Nucleus accumbens (tissue), 56 donors: ENCODE measurements around the gene SLC30A10.
"Not testable (repeated sequence)": the region's sequence is repeated elsewhere in the genome, so short reads cannot be mapped to it uniquely, and the experiment has no call there.

Source experiments
- DNase-seq, 56 donors: peaks; one replicate each; lab custom pipeline; 2025; lab: John Stamatoyannopoulos, UW

SLC30A10 gene

GRCh38 chr1:219931033-219931432 lies 2.7 kb upstream of the SLC30A10 start:
- no peak for DNase-seq

DNA sequence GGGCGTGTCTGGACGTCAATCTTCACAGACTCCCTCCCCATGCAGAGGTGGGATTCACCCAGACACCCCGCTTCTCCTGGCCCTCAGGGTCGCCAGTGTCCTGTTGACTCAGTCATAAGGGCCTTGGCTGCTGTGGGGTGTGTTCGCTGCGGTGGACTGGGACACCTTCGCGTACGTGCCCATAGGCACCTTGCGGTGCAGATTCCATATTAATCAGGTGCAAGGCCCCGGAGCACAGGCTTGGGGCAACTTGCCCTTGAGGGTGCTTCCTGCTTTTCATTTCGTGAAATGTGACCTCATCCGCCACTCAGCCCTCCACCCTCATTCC lies 398 bp upstream of the SLC30A10 start:
- peak in 4 of 56 donors; percentile 5 to 47 (median 11) for DNase-seq

GRCh38 chr1:219927298-219927955 lies 930 bp downstream of the SLC30A10 start:
- peak in 1 of 56 donors; percentile 48 for DNase-seq

GRCh38 chr1:219926363-219926998 lies 1.9 kb downstream of the SLC30A10 start:
- DNase-seq = no peak

DNA sequence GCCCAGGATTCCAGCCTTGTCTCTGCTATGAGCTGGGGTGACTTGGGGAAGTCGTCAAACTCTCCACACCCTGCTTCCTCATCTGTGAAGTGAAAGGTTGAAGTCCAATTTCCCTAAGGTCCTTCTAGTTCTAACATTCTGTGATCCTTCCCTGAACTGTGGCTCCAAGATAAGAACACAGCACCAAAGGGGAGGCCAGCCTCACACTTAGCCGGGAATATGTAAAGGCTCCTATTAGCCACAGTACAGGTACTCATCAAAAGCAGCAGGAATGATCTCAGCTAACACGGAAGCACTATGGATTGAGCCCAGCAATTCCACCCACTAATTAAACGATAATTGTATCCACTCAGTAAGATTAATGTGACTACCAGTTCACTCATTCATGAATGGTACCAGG lies 4.0 kb downstream of the SLC30A10 start:
- no peak for DNase-seq

DNA sequence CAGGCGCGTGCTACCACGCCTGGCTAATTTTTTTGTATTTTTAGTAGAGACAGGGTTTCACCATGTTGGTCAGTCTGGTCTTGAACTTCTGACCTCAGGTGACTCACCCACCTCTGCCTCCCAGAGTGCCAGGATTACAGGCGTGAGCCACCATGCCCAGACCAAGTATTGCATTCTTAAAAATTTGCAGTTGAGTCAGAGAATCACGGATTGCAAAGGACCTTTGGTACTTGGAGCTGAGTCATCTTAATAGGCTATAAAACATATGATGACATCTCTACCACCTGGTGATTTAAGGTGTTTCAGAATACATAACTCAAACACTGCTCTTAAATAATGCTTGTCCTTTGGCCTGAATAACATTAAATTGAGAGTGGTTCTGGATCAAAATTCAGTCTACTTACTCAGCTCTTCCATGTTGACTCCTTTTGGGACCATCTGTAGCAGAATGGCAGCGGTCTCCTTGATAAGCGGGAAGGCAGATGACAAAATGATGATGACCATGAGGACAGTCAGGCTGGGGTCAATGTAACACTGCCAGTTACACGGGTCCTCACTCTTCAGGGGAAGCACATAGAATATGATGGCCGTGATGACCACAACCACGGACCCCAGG lies 10.4 kb downstream of the SLC30A10 start:
- DNase-seq = no peak

- DNase-seq = no peak
Observed at GRCh38 chr1:219917281-219917680, 11.1 kb downstream of the SLC30A10 start.

DNA sequence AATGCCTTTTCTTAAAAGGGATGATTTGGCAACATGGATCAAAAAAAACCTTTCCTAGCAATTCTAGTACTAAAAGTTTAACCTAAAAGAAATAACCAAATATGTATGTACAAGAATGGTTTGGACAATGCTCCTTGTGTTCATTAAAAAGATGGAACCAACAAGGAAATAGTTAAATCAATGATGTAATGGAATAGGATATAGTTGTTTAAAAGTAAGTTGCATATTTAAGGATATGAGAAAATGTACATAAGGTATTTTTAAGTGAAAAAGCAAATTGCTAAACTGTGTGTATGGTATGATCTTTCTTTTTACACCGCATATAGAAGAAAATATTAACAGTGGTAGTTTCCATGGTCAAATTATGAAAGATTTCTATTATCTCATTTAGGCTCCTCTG lies 12.1 kb downstream of the SLC30A10 start:
- no peak for DNase-seq

GRCh38 chr1:219913005-219913770 lies 15.2 kb downstream of the SLC30A10 start:
- DNase-seq = no peak

- DNase-seq = no peak
Observed at GRCh38 chr1:219910716-219911115, 17.6 kb downstream of the SLC30A10 start.

GRCh38 chr1:219909476-219909875 lies 18.9 kb downstream of the SLC30A10 start:
- DNase-seq = no peak

- DNase-seq = no peak
Observed at GRCh38 chr1:219908170-219908569, 20.2 kb downstream of the SLC30A10 start.

- DNase-seq = no peak
Observed at GRCh38 chr1:219907772-219908070, 20.6 kb downstream of the SLC30A10 start.

DNA sequence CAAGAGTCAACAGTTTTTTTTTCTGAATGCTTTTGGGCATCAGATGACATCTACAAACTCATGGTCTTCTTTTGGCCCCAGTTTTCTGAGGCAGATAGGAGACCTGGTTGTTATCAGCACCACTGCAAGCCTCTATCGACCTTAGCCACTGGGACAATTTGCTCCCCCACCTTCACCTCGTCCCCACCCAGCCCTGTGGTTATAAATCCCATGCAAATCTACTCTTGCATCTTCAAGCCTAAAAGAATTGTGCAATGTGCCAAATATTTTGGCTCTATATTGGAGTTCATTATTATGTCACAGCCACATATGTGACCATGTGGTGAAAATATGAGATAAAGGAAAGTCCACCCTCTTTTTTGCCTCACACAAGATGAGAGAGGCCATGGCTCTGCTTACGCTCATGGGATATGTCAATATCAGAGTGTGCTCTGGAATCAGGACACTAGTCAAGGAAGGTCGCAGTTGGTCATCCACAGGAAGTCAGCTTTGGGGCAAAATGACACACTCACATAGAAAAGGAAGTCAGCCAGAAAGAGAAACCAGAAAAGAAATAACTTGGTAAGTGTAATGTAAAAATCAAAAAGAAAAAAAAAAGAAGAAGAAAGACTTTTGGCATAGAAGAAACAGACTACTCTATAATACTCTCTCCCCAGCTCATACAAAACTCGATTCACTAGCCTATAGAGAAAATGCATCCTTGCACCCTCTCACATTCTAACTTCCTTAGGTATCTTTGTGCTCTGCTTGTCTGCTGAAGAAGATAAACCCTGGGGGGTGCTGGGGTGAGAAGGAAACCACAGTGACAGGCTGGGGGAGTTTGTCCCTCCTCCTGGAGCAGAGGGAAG lies 21.2 kb downstream of the SLC30A10 start:
- no peak for DNase-seq

DNA sequence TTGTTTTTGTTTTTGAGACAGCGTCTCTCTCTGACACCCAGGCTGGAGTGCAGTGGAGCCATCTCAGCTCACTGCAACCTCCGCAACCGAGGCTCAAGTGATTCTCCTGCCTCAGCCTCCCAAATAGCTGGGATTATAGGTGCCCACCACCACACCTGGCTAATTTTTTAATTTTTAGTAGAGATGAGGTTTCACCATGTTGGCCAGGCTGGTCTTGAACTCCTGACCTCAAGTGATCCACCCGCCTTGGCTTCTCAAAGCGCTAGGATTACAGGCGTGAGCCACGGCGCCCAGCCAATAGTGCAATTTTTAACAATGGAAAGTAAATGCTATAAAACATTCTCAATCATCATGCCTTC lies 21.8 kb downstream of the SLC30A10 start:
- DNase-seq = not testable (repeated sequence)

DNA sequence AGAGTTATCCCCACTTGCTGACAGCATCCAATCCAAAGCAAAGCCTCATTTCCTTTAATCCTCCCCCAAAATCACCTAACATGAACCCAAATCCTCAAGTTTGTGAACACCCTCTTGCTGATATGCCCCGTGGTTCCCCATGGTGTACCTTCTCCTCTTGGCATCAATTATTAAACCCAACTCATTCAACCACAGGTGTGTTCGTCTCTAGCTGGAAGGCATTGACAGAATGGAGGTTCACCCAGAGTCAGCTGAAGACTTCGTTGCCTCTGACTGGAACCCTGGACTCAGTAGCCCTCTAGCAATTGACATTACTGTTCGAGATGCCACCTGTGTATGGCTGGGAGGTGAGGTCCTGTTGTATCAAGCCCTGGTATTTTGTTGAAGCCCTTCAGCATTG lies 22.8 kb downstream of the SLC30A10 start:
- no peak for DNase-seq

DNA sequence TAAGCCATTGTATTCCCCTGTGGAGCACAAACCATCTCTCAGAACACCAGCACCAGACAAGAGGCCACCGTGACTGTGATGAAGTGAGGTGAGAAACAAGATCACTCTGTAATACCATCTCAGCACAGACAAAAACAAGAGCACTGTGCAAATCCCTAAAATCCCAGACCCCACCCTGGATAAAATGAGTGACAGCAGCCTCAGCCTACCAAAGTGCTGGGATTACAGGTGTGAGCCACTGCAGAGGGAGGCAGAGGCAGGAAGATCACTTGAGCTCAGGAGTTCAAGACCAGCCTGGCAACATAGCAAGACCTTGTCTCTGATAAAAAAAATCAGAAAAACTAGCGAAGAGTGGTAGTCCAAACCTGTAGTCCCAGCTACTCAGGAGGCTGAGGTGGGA lies 23.4 kb downstream of the SLC30A10 start:
- no peak for DNase-seq

- DNase-seq = no peak
Observed at GRCh38 chr1:219903353-219903871, 24.9 kb downstream of the SLC30A10 start.

DNA sequence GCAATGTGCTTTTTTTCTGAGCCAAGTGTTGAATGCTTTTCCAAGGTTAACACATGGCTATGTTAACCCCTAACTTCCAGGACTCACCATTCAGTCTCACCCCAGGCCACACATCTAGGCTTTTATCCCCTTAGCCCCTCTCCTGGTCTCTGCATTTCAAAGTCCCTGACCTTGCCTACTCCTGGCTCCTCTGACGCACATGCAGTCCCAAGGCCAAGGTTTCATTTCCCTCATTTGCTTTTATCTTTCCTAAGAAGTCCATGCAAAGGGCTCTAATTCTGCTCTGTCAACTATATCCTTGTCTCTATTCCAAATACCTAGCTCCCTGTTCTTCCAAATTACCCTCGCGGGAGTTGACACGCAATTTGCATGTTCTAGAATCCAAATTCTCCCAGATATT lies 25.4 kb downstream of the SLC30A10 start:
- DNase-seq = no peak

DNA sequence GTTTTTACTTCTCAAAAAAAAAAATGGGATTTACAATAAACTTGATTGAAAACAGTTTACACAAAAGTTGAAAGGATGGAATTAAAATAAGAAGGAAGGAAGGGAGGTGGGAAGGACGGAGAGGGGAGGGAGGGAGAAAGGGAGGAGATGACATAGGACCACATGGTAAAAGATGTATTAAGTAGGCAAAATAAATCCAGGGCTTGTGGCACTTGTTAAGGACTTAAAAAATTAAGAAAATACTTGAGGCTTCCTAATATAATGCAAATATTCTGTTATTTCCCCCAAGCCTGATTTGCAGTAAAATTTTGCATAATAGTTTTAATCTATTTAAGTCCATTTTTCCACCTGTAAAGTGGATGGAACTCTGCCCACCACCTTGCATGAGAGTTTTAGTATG lies 27.5 kb downstream of the SLC30A10 start:
- no peak for DNase-seq

DNA sequence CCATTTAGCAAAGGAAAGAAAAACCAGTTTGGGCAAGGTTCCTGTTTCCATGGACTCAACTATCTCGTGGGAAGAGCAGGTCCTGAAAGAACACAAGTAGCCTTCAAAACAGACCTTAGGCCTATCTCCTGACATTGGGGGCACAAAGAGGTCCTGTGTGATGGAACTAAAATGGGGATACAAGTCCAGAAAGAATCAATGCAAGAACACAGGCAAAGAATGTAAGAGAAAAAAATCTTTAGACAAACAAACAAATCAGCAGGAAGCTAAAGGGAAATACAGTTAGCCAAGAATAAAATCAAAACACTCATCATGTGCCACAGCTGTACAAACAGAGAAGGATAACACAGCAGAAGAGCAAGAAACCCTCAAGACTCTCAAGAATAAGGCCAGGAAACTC lies 28.2 kb downstream of the SLC30A10 start:
- no peak for DNase-seq
